ENCODE data around the gene CIC. TPM values are rescaled to one million over a fixed set of nuclear protein-coding genes. Genes with fewer than 3 reads are reported as not detected.

Gene CIC
- total RNA-seq, 2 experiments from 2014 or later, result 84.4 to 92.2 TPM

DNA sequence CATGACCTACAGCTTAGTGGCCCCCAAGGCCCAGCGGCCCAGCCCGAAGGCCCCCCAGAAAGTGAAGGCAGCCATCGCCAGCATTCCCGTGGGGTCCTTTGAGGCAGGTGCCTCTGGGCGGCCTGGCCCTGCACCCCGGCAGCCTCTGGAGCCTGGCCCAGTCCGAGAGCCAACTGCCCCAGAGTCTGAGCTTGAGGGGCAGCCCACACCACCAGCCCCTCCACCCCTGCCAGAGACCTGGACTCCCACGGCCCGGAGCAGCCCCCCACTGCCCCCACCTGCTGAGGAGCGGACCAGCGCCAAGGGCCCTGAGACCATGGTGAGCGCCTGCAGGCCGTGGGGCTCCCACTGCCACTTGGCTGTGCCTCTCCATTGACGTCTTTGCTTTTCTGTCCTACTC is 23.9 kb downstream of the CIC start:
- Mint-ChIP-seq H3K9me3 (no peaks in the 10 kb centered on the region), H3K36me3 (peaks cover 12% of the 10 kb centered on the region), H3K27me3 (no peaks in the 10 kb centered on the region), H3K4me3 (no peak overlapping the region), H3K4me1 (peaks cover 4% of the 10 kb centered on the region), H3K27ac (no peak overlapping the region)
- no peak for ATAC-seq (ENCODE audit: low read depth)
- POLR2A ChIA-PET, result no interaction called here
- DNase-seq, result no peak

DNA sequence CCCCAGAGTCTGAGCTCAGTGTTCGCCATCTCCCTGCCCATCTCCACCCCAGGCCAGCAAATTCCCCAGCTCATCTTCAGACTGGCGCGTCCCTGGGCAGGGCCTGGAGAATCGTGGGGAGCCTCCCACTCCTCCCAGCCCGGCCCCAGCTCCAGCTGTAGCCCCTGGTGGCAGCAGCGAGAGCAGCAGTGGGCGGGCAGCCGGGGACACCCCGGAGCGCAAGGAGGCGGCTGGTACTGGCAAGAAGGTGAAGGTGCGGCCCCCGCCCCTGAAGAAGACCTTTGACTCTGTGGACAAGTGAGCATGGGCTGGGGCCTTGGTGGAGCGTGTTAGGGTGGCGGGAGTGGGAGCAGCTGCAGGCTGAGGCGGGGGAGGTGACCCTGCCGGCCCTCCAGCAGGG is 24.5 kb downstream of the CIC start:
- POLR2A ChIA-PET, result no interaction called here
- Mint-ChIP-seq H3K27me3 (no peaks in the 10 kb centered on the region), H3K4me1 (peaks cover 4% of the 10 kb centered on the region), H3K9me3 (no peaks in the 10 kb centered on the region), H3K27ac (no peak overlapping the region), H3K36me3 (peaks cover 12% of the 10 kb centered on the region), H3K4me3 (no peak overlapping the region)
- DNase-seq (no peak), ATAC-seq (ENCODE audit: low read depth) (no peak)

DNA sequence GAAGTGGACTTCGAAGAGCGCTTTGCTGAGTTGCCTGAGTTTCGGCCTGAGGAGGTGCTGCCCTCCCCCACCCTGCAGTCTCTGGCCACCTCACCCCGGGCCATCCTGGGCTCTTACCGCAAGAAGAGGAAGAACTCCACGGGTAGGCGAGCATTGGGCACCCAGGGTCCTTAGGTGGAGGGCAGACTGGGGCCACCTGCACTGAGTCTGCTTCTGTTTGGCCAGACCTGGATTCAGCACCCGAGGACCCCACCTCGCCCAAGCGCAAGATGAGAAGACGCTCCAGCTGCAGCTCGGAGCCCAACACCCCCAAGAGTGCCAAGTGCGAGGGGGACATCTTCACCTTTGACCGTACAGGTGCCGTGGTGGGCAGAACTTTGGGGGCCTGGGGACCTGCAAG is 24.9 kb downstream of the CIC start:
- DNase-seq (no peak), ATAC-seq (ENCODE audit: low read depth) (no peak)
- peaks cover 4% of the 10 kb centered on the region for H3K4me1 Mint-ChIP-seq
- H3K27me3 Mint-ChIP-seq, result no peaks in the 10 kb centered on the region
- peaks cover 12% of the 10 kb centered on the region for H3K36me3 Mint-ChIP-seq
- no peak overlapping the region for H3K4me3 Mint-ChIP-seq
- no peak overlapping the region for H3K27ac Mint-ChIP-seq
- H3K9me3 Mint-ChIP-seq, result no peaks in the 10 kb centered on the region
- POLR2A ChIA-PET, result no interaction called here

DNA sequence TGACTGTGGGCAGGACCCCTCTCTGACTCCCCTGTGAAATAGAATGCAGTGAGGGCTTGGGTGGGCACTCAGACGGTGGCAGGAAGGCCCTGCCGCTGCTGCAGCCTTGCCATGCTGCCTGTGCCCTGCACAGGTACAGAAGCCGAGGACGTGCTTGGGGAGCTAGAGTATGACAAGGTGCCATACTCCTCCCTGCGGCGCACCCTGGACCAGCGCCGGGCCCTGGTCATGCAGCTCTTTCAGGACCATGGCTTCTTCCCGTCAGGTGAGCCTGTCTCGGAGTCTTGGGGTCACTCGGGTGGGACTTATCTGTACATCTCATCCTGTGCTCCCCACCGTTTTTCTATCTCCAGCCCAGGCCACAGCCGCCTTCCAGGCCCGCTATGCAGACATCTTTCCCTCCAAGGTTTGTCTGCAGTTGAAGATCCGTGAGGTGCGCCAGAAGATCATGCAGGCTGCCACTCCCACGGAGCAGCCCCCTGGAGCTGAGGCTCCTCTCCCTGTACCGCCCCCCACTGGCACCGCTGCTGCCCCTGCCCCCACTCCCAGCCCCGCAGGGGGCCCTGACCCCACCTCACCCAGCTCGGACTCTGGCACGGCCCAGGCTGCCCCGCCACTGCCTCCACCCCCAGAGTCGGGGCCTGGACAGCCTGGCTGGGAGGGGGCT is 25.6 kb downstream of the CIC start:
- Mint-ChIP-seq H3K27me3 (no peaks in the 10 kb centered on the region), H3K27ac (no peak overlapping the region), H3K9me3 (no peaks in the 10 kb centered on the region), H3K4me1 (peaks cover 4% of the 10 kb centered on the region), H3K36me3 (peaks cover 12% of the 10 kb centered on the region), H3K4me3 (no peak overlapping the region)
- POLR2A ChIA-PET, result interaction anchor here (1.2 kb wide), 1 partner anchor 10 kb away, joined by 7 read pairs; no protein-coding TSS in a partner anchor
- no peak for ATAC-seq (ENCODE audit: low read depth)
- peak; percentile 28 for DNase-seq

DNA sequence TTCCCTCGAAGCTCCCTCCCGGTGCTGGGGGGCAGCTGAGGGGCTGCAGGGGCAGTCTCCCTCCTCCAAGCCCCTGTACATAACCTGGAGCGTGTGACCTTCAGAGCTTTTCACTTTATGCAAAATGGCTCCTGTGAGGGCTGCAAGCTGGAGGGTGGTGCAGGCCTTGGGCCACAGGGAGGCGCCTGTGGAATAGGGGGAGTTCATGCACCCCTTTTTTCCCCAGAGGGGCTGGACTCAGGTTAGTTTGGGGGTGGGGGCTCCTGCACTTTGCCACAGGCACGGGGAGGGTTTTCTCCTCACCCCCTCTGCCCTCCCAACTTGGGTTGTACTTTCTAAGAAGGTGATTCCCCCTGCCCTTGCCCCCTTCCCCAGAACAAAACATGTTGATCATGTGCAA is 26.3 kb downstream of the CIC start:
- Mint-ChIP-seq H3K36me3 (peaks cover 16% of the 10 kb centered on the region), H3K9me3 (no peaks in the 10 kb centered on the region), H3K27ac (no peak overlapping the region), H3K4me3 (no peak overlapping the region), H3K27me3 (no peaks in the 10 kb centered on the region), H3K4me1 (peaks cover 4% of the 10 kb centered on the region)
- ATAC-seq (ENCODE audit: low read depth), result no peak
- POLR2A ChIA-PET, result interaction anchor here (1.1 to 1.2 kb wide), 2 partner anchors 11 to 28 kb away, joined by 3 to 7 read pairs; no protein-coding TSS in a partner anchor
- DNase-seq, result peak; percentile 25

DNA sequence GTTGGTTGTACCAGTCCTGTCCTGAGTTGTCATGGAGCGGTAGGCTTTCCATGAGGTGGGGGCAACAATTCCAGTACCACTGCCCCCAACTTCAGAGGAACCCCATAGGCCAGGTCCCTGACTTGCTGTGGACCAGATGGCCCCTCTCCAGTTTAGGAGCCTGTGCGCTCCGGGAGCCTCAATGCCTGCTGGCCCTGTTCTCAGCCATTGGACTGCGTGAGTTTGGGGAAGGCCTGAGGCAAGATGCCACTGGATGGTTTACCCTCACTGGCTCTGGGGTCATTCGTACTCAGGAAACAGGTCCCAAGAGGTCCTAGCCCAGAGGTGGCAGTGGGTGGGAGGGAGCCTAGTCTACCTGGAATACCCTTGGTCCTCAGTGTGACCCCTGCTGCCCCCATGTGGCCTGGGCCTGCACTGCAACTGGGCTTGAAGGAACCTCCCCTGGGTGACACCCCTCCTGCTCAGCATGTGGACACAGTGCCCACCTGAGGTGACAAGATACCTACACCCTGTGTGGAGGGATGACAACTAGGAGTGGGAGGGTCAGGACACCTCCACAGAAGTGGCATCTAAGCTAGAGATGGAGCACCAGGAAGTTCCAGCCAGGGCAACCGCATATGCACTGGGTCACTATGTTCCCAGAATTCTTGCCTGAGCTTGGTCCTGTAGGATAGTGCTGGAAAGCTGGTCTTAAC is 26.9 kb downstream of the CIC start:
- H3K27ac Mint-ChIP-seq, result peak overlapping the region; percentile 51
- H3K4me3 Mint-ChIP-seq, result no peak overlapping the region
- no peaks in the 10 kb centered on the region for H3K9me3 Mint-ChIP-seq
- no peaks in the 10 kb centered on the region for H3K27me3 Mint-ChIP-seq
- POLR2A ChIA-PET, result interaction anchor here (1.1 kb wide), 1 partner anchor 28 kb away, joined by 3 read pairs; no protein-coding TSS in a partner anchor
- ATAC-seq (ENCODE audit: low read depth) (peak; percentile 74), DNase-seq (peak; percentile 93)
- H3K4me1 Mint-ChIP-seq, result peaks cover 5% of the 10 kb centered on the region
- H3K36me3 Mint-ChIP-seq, result peaks cover 16% of the 10 kb centered on the region

DNA sequence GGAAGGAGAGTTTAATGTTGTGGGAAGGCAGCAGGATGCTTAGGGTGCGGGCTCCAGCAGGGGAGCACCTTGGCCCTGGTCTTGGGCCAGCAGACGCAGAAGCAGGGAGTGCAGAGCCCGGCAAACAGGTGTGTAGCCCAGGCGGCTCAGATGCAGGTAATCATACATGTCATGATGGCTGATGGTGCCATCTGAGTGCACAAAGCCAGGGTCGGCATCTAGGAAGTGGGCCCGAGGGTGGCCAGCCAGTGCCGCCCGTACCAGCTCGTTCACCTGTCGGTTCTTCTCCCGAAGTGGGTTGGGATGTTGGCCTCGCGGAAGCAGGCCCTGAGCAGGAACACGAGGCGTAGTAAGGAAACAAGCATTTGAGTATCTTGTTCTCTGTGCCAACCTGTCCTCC is 28.0 kb downstream of the CIC start:
- POLR2A ChIA-PET, result no interaction called here
- ATAC-seq (ENCODE audit: low read depth), result no peak
- DNase-seq, result no peak

DNA sequence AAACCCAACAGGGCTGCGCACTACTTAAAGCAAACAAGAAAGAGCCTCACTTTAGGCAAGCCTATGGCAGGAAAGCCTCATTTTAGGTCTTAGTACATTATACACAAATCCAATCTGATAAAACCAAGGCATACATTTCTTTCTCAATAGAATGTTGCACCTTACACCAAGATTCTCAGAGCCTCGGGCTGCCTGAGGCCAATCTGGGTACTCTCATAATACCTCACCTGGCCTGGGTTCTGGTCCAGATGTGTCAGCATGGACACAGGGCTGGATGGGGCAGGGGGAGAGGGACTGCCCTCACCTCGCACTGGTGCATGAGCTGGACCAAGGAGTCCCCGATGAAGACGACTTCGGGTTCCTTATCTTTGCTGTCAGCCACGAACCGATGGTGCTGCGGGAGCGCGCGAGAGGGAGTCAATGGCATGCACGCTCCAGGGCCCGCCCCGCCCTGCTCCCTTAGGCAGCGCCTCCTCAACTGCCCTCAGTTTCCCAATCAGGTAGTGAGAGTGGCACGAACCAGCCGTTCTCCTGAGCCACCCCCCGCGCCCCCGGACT is 32.7 kb downstream of the CIC start, which contains the start of gene PRR19:
PRR19 (plus strand) TSS at position 487 of the 558 bp plus-strand sequence. CDS start 7,453 bp downstream, outside the sequence.
- POLR2A ChIA-PET, result interaction anchor here (0.7 to 1.6 kb wide), 6 partner anchors 12 to 179 kb away, joined by 3 to 5 read pairs (median 4); partner anchors contain the start of gene TMEM145
- H3K4me3 Mint-ChIP-seq, result peak within 1 kb of the TSS; percentile 91
- no peaks in the 10 kb centered on the region for H3K9me3 Mint-ChIP-seq
- H3K27me3 Mint-ChIP-seq, result no peaks in the 10 kb centered on the region
- ATAC-seq (ENCODE audit: low read depth) (peak; percentile 27), DNase-seq (no peak)
- H3K27ac Mint-ChIP-seq, result peak within 1 kb of the TSS; percentile 86
- peaks cover 21% of the 10 kb centered on the region for H3K4me1 Mint-ChIP-seq
- H3K36me3 Mint-ChIP-seq, result peaks cover 6% of the 10 kb centered on the region

More for the DNA sequence above, 28.0 kb downstream of the CIC start:
- Mint-ChIP-seq H3K4me3 (no peak overlapping the region), H3K4me1 (peaks cover 11% of the 10 kb centered on the region), H3K27me3 (no peaks in the 10 kb centered on the region), H3K27ac (no peak overlapping the region), H3K9me3 (no peaks in the 10 kb centered on the region), H3K36me3 (peaks cover 12% of the 10 kb centered on the region)

DNA sequence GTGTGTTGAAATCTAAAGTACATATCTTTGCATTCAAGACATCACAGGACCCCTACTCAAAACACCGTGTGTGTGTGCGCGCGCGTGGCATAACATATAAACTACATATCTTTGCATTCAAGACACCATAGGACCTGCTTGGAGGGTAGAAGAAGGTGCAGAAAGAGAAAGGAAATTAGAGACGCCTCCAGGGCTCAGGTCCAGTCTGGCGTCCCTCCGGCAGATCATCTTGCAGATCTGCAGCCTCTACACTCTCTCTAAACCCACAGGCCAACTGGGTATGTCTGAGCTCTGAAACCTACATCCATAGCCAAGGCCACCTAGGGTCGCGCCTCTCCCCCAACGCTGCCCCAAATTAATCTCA is 34.0 kb downstream of the CIC start:
- POLR2A ChIA-PET, result interaction anchor here (1.0 to 1.3 kb wide), 4 partner anchors 18 to 180 kb away, joined by 3 to 5 read pairs (median 4); no protein-coding TSS in a partner anchor
- Mint-ChIP-seq H3K4me1 (peaks cover 21% of the 10 kb centered on the region), H3K27ac (peak overlapping the region; percentile 86), H3K36me3 (peaks cover 4% of the 10 kb centered on the region), H3K9me3 (no peaks in the 10 kb centered on the region), H3K4me3 (peak overlapping the region; percentile 91), H3K27me3 (no peaks in the 10 kb centered on the region)
- no peak for DNase-seq
- no peak for ATAC-seq (ENCODE audit: low read depth)

DNA sequence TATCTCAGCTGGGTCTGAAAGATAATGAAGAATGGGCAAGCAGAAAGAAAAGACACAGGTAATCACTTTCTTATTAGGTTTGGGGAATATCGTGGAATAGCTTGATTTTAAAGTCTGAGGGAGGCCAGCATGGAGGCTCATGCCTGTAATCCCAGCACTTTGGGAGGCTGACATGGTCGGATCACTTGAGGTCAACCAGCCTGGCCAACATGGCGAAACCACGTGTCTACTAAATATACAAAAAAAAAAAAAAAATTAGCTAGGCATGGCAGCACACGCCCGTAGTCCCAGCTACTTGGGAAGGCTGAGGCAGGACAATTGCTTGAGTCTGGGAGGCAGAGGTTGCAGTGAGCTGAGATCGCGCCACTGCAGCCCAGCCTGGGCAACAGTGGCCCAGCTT is 34.8 kb downstream of the CIC start:
- Mint-ChIP-seq H3K36me3 (peaks cover 4% of the 10 kb centered on the region), H3K9me3 (no peaks in the 10 kb centered on the region), H3K27me3 (no peaks in the 10 kb centered on the region), H3K4me3 (no peak overlapping the region), H3K27ac (no peak overlapping the region), H3K4me1 (peaks cover 21% of the 10 kb centered on the region)
- ATAC-seq (ENCODE audit: low read depth) (no peak), DNase-seq (no peak)
- POLR2A ChIA-PET, result no interaction called here

DNA sequence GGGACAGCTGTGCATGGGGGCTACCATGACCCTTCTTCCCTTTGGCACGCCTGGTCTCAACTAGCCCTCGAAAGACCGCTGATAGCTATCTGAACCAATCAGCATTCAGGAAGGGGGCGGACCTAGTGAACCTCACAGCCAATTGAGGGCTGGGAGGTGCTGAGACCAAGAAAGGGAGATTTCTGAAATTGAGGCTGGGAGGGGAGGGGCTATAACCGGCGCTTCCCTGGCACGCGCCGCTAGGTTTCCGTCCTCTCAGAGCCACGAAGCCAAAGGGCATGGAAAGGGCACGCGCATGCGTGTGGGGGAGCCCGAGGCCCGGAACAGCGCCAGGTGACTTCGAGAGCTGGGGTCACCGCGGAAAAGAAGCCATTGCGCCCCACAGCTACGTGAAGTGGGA is 37.6 kb downstream of the CIC start:
- Mint-ChIP-seq H3K4me3 (no peak overlapping the region), H3K4me1 (peaks cover 14% of the 10 kb centered on the region), H3K27me3 (peaks cover 9% of the 10 kb centered on the region), H3K9me3 (no peaks in the 10 kb centered on the region), H3K27ac (no peak overlapping the region), H3K36me3 (no peaks in the 10 kb centered on the region)
- ATAC-seq (ENCODE audit: low read depth), result no peak
- POLR2A ChIA-PET, result no interaction called here
- DNase-seq, result no peak

DNA sequence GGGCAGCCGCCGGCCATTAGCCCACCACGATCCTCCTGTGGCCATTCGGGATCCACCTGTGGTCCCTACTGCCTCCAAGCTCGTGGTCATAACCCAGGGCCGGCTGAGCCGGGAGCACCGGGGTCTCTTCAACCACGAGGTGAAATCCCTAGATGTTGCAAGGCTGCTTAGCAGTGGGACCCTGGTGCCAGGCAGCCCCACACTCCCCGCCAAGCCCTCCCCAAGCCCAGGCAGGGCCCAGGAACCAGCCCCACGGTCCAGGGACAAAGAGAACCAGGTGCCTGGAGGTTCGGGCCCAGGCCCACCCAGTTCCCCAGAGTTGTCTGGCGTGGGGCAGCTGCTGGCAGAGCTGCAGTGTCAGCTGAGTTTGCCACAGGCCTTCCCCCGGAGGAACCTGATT is 40.6 kb downstream of the CIC start:
- Mint-ChIP-seq H3K27me3 (peaks cover 33% of the 10 kb centered on the region), H3K4me3 (no peak overlapping the region), H3K36me3 (no peaks in the 10 kb centered on the region), H3K27ac (no peak overlapping the region), H3K9me3 (no peaks in the 10 kb centered on the region), H3K4me1 (peaks cover 12% of the 10 kb centered on the region)
- ATAC-seq (ENCODE audit: low read depth) (no peak), DNase-seq (no peak)
- POLR2A ChIA-PET, result no interaction called here

DNA sequence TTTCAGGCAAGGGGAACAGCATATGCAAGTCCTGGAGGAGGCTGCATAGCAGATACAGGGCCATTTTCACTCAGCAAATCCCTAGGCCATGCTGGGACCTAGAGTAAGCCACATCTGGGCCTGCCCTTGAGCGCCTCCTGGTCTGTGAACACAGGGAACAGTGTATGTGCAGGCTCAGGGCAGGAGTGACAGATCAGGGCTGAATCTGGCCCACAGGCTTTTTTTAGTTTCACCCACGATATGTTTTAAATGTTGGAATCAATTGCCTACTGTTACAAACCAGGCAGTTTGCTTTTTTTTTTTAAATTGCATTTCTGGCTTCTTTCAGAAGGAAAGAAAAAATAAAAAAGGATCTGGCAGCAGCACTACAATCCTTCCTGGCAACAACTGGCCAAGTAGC is 42.6 kb downstream of the CIC start:
- Mint-ChIP-seq H3K27ac (no peak overlapping the region), H3K36me3 (no peaks in the 10 kb centered on the region), H3K4me3 (no peak overlapping the region), H3K9me3 (no peaks in the 10 kb centered on the region), H3K27me3 (peaks cover 43% of the 10 kb centered on the region), H3K4me1 (peaks cover 14% of the 10 kb centered on the region)
- no peak for DNase-seq
- ATAC-seq (ENCODE audit: low read depth), result no peak
- POLR2A ChIA-PET, result no interaction called here

DNA sequence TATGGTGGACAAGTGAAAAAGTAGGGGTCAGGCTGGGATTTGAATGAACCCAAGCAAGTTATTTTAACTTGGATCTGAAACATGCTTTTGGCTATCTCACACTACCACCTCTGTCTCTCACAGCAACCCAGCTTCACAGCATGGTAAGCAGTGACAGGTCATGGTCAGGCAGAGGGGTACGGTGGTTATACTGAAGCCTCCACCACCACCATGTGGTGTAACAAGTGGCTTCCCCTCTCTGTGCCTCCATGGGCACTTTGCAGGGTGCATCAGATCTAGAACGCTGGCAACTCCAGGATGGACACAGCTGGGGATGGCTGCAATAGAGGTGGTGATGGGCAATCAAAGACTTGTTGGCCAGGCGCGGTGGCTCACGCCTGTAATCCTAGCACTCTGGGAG is 43.3 kb downstream of the CIC start:
- no peak for ATAC-seq (ENCODE audit: low read depth)
- H3K36me3 Mint-ChIP-seq, result no peaks in the 10 kb centered on the region

More for the DNA sequence above, 43.3 kb downstream of the CIC start:
- POLR2A ChIA-PET, result no interaction called here
- H3K27me3 Mint-ChIP-seq, result peaks cover 43% of the 10 kb centered on the region
- DNase-seq, result no peak
- peaks cover 20% of the 10 kb centered on the region for H3K4me1 Mint-ChIP-seq
- H3K9me3 Mint-ChIP-seq, result no peaks in the 10 kb centered on the region
- H3K27ac Mint-ChIP-seq, result no peak overlapping the region
- peak overlapping the region; percentile 78 for H3K4me3 Mint-ChIP-seq

Data from activated naive CD8-positive, alpha-beta T cell treated with anti-CD3 and anti-CD28 coated beads, Interleukin-2, amount 10 ng/mL, durations not matched to agents 7 days and 5 days (primary cell).